GM12891 (cell line): ENCODE measurements around the gene CDH4.

Source experiments
- POLR2A ChIP-seq: IDR thresholded peaks from 2 replicates; pipeline ENCODE4 v1.6.1; 2011; ENCODE audit warnings: low read depth, low read length, control low read depth
- POLR2AphosphoS5 ChIP-seq: IDR thresholded peaks from 2 replicates; pipeline ENCODE4 v1.6.1; 2011; ENCODE audit warnings: low read depth, low read length, control low read depth
- SPI1 ChIP-seq: IDR thresholded peaks from 2 replicates; pipeline ENCODE4 v1.6.1; 2011; ENCODE audit warnings: low read depth, low read length, control low read depth
- TAF1 ChIP-seq: IDR thresholded peaks from 2 replicates; pipeline ENCODE4 v1.6.1; 2011; ENCODE audit warnings: low read depth, low read length, control low read depth

GRCh38 chr20:61635721-61636455, 383.8 kb downstream of the CDH4 start:
- no peak for TF ChIP-seq POLR2A
- TF ChIP-seq POLR2AphosphoS5: no peak
- TF ChIP-seq SPI1: no peak
- TF ChIP-seq TAF1: no peak
